Chondrocyte (in vitro differentiated cells): Measurements from ENCODE around the gene UTP18. TPM values are rescaled to one million over a fixed set of nuclear protein-coding genes. Genes with fewer than 3 reads are reported as not detected.

ENCODE experiments used
- DNase-seq: peaks from one replicate; pipeline ENCODE4 v3.0.0; 2021; ENCODE audit warnings: mixed read lengths, low spot score
- H3K27ac Mint-ChIP-seq: one replicate; pipeline ENCODE4 v1.8.0; 2021; ENCODE audit warnings: mild to moderate bottlenecking, moderate library complexity, mixed read lengths; ENCODE audit not compliant: unreplicated experiment
- H3K27me3 Mint-ChIP-seq: 2 replicates; pipeline ENCODE4 v1.8.0; 2021; ENCODE audit warnings: low read depth, mixed read lengths
- H3K36me3 Mint-ChIP-seq: 2 replicates; pipeline ENCODE4 v1.8.0; 2021; ENCODE audit warnings: low read depth, mixed read lengths
- H3K4me1 Mint-ChIP-seq: 2 replicates; pipeline ENCODE4 v1.8.0; 2021; ENCODE audit warnings: low read depth, mild to moderate bottlenecking, mixed read lengths
- H3K4me3 Mint-ChIP-seq: one replicate; pipeline ENCODE4 v1.8.0; 2021; ENCODE audit warnings: mild to moderate bottlenecking, moderate library complexity, mixed read lengths; ENCODE audit not compliant: unreplicated experiment
- H3K9me3 Mint-ChIP-seq: 2 replicates; pipeline ENCODE4 v1.8.0; 2021; ENCODE audit warnings: low read depth, mixed read lengths
- total RNA-seq: library from RNA; stranded (reverse); gene quantifications from 3 replicates; pipeline ENCODE4 v1.2.1, GENCODE V29; 2021
- TF ChIP-seq, protein P1 (sequence below): fragments of 200-600 bp; sonication (generic); IDR thresholded peaks from 2 replicates; pipeline ENCODE4 v1.5.0; 2021; ENCODE audit warnings: antibody characterized with exemption, mild to moderate bottlenecking, moderate library complexity

UTP18 gene
- total RNA-seq, 1 donor from 2014 or later: 16.8 TPM

DNA sequence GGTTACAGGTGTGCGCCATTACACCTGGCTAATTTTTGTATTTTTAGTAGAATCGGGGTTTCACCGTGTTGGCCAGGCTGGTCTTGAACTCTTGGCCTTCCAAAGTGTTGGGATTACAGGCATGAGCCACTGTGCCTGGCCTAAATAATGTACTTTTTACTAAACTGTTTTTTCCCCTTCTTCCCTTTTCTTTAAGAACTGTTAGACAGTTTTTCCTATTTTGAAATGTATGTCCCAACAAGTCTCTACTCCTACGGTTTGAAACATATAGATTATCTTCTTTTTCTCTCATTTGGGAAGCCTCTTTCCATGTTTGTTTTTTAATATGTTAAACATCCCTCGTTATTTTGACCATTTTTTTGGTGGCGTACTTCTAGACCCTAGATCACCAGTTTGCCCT lies 9.6 kb downstream of the UTP18 start:
- peaks cover 6% of the 10 kb centered on the region for H3K4me1 Mint-ChIP-seq
- peaks cover 34% of the 10 kb centered on the region for H3K36me3 Mint-ChIP-seq
- no peak overlapping the region for H3K4me3 Mint-ChIP-seq
- H3K9me3 Mint-ChIP-seq: no peaks in the 10 kb centered on the region
- H3K27me3 Mint-ChIP-seq: no peaks in the 10 kb centered on the region
- H3K27ac Mint-ChIP-seq: no peak overlapping the region
- TF ChIP-seq, protein P1, sequence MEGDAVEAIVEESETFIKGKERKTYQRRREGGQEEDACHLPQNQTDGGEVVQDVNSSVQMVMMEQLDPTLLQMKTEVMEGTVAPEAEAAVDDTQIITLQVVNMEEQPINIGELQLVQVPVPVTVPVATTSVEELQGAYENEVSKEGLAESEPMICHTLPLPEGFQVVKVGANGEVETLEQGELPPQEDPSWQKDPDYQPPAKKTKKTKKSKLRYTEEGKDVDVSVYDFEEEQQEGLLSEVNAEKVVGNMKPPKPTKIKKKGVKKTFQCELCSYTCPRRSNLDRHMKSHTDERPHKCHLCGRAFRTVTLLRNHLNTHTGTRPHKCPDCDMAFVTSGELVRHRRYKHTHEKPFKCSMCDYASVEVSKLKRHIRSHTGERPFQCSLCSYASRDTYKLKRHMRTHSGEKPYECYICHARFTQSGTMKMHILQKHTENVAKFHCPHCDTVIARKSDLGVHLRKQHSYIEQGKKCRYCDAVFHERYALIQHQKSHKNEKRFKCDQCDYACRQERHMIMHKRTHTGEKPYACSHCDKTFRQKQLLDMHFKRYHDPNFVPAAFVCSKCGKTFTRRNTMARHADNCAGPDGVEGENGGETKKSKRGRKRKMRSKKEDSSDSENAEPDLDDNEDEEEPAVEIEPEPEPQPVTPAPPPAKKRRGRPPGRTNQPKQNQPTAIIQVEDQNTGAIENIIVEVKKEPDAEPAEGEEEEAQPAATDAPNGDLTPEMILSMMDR: no peak
- no peak for DNase-seq

DNA sequence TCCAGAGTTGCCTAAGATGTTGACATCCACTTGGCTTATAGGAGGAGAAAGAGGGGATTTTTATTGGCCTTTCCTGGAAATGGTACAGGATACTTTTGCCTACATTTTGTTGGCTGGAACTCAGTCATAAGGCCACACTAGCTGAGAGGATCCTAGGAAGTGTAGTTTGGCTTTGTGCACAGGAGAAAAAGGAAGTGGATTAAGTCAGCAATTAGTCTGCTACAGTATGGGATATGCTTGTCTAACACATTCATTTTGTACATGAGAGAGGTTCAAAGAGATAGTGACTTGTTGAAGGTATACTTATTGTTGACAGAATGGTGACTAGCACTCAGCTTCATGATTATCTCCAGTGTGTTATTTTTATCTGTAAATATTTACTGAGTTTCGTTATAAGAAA lies 10.3 kb downstream of the UTP18 start:
- Mint-ChIP-seq H3K4me1 (peaks cover 12% of the 10 kb centered on the region), H3K4me3 (no peak overlapping the region), H3K27me3 (no peaks in the 10 kb centered on the region), H3K9me3 (no peaks in the 10 kb centered on the region), H3K27ac (no peak overlapping the region), H3K36me3 (peaks cover 34% of the 10 kb centered on the region)
- TF ChIP-seq, protein P1: no peak
- no peak for DNase-seq

DNA sequence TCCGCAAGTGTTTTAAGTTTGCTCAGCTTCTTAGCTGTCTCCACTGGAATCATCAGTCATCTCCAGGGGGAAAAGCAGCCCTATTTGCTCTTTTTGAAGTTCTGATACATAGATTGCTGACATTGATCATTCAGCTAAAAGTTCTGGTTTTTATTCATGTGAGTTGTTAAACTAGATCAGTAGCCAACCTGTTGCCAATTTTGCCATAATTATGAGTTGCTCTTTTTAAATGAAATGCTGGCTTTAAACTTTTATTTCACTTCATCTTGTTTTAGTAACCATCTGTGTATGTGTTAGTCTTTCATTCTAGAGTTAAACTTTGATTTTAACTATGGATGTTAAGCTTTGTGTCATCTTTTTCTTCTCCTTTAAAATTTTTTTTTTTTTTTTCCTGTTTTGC lies 12.5 kb downstream of the UTP18 start:
- H3K36me3 Mint-ChIP-seq: peaks cover 37% of the 10 kb centered on the region
- TF ChIP-seq, protein P1: no peak
- peaks cover 17% of the 10 kb centered on the region for H3K4me1 Mint-ChIP-seq
- DNase-seq: no peak
- no peaks in the 10 kb centered on the region for H3K27me3 Mint-ChIP-seq
- no peak overlapping the region for H3K4me3 Mint-ChIP-seq
- H3K9me3 Mint-ChIP-seq: no peaks in the 10 kb centered on the region
- H3K27ac Mint-ChIP-seq: no peak overlapping the region

DNA sequence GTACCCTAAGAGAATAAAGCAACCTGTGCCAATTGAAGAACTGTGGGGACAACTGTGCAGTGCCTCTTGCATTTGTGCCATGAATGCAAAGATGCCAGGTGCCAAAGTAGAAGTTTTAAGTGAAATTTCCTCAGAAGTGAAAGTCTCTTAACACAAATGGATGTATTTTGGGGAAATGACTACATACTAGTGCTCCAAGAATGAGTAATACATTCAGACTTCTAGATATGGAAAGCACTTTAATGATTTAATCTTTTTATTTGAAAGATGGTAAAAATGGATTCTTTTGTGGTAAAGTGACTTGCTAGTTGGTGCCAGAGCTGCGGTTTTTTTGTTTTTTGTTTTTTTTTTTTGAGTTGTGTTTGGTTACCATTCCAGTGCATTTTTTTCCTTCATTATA lies 15.0 kb downstream of the UTP18 start:
- no peak for DNase-seq
- H3K36me3 Mint-ChIP-seq: peaks cover 36% of the 10 kb centered on the region
- peaks cover 17% of the 10 kb centered on the region for H3K4me1 Mint-ChIP-seq
- no peaks in the 10 kb centered on the region for H3K9me3 Mint-ChIP-seq
- no peak overlapping the region for H3K4me3 Mint-ChIP-seq
- H3K27ac Mint-ChIP-seq: peak overlapping the region; percentile 60
- TF ChIP-seq, protein P1: no peak
- H3K27me3 Mint-ChIP-seq: no peaks in the 10 kb centered on the region

DNA sequence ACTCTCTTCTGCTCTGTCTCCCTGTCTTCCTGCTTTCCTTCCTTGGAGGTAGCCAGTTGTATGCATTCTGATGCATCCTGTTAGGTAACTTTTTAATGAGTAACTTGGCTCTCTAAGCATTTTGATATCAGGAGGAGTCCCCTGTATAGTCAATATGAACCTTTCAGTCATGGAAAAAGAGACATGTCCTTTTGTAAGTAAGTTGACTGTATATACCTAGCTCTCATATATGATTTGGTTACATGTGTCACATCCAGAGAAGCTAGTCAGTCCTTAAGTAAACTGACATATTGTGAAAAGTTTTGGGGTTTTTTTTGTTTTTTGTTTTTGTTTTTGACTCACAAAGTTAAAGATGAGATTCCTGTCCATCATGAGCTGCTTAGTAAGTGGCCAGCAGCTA lies 18.8 kb downstream of the UTP18 start:
- DNase-seq: no peak
- Mint-ChIP-seq H3K27me3 (no peaks in the 10 kb centered on the region), H3K4me1 (peaks cover 12% of the 10 kb centered on the region), H3K27ac (no peak overlapping the region), H3K4me3 (no peak overlapping the region), H3K9me3 (no peaks in the 10 kb centered on the region), H3K36me3 (peaks cover 38% of the 10 kb centered on the region)
- TF ChIP-seq, protein P1: no peak
